ENCODE measurements around the gene GAB2. TPM values are rescaled to one million over a fixed set of nuclear protein-coding genes. Genes with fewer than 3 reads are reported as not detected.

GAB2 gene
- total and polyA plus RNA-seq, 2 of the 4 experiments (the other 2 are of a cell fraction), result 3.3 to 5.9 TPM

DNA sequence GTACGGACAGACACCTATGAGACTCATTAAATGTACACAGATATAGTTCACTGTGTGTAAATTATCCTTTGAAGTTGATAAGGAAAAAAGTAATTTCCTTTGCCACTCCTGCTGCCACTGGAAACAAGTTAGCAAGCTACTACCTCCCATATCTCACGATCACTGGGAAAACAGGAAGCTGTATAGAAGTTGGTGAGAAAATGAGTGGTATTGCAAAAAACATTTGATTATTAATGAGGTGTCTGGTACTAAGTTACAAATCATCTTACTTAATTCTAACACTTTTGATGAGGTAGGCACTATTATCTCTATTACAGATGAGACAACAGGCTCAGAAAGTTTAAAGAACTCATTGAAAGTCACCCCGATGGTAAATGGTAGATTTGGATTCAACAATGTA lies 68.5 kb downstream of the GAB2 start:
- BruUV-seq (replicated peaks), result no TSS peak
- CTCF ChIA-PET, result no interaction called here

More for the DNA sequence above, 68.5 kb downstream of the GAB2 start:
- H3K14ac ChIP-seq (replicated peaks; ENCODE audit: low read depth, low read length), result peak overlapping the region; percentile 66; the same call in 1 of the 2 replicates
- H4K20me1 ChIP-seq (ENCODE audit: insufficient read depth, low read length), result no peaks in the 10 kb centered on the region; the same call in 1 of the 2 replicates
- TF ChIP-seq USF2 (IDR thresholded peaks at IDR 0.05; ENCODE audit: low read depth, low read length) (no peak), MAFK (IDR thresholded peaks at IDR 0.05; ENCODE audit: low read depth, low read length) (peak; percentile 54; the same call in 1 of the 2 replicates), MAZ (IDR thresholded peaks at IDR 0.05; ENCODE audit: borderline replicate concordance, low read depth, low read length) (no peak), CTCF (conservative IDR thresholded peaks at IDR 0.05; ENCODE audit: low read depth, low read length) (no peak)
- no peak overlapping the region for H2BK15ac ChIP-seq (ENCODE audit: low read depth, low read length)
- H3K27me3 ChIP-seq (ENCODE audit: control insufficient read depth, insufficient read depth, low read length), result no peaks in the 10 kb centered on the region
- no peak overlapping the region for H3K4me3 ChIP-seq (ENCODE audit: insufficient read depth, low read depth, low read length)
- H3K36me3 ChIP-seq (ENCODE audit: control insufficient read depth, insufficient read depth, low read length), result no peaks in the 10 kb centered on the region
- H2BK20ac ChIP-seq (ENCODE audit: low read depth, low read length), result no peak overlapping the region
- H3K79me1 ChIP-seq (ENCODE audit: low read depth in 1 of 2, low read length in 2 of 2), result peaks cover 20 to 36% of the 10 kb centered on the region in 2 experiments
- ATAC-seq (ENCODE audit: low read depth), result no peak
- intact Hi-C loops (cut with micrococcal nuclease) (no loop called here), in situ Hi-C loops (cut with MboI; ENCODE audit: low sequenced_read_pairs) (no loop called here), dilution Hi-C loops (cut with HindIII; ENCODE audit: low sequenced_read_pairs, unreplicated experiment) (no loop called here)
- no peak overlapping the region for H4K91ac ChIP-seq (ENCODE audit: insufficient read depth, low read depth, low read length)
- H3K9me3 ChIP-seq (ENCODE audit: control insufficient read depth, insufficient read depth, low read length), result no peaks in the 10 kb centered on the region
- H2AK5ac ChIP-seq (ENCODE audit: low read depth, low read length), result no peak overlapping the region
- POLR2A ChIA-PET (ENCODE audit: unreplicated experiment), result no interaction called here
- H2BK5ac ChIP-seq (ENCODE audit: low read depth, low read length, poor library complexity, severe bottlenecking), result no peak overlapping the region
- H3K56ac ChIP-seq (ENCODE audit: extremely low read depth, insufficient read depth, low read length), result no peak overlapping the region
- no peak overlapping the region; the same call in 1 of the 2 replicates for H3K4ac ChIP-seq (ENCODE audit: low read depth, low read length)
- no peak overlapping the region for H3K9ac ChIP-seq (ENCODE audit: low read depth, low read length)
- H3K23ac ChIP-seq (ENCODE audit: low read depth, low read length), result peak overlapping the region; percentile 48; the same call in 1 of the 2 replicates
- H3K4me1 ChIP-seq (ENCODE audit: control insufficient read depth, insufficient read depth, low read length), result peaks cover 8% of the 10 kb centered on the region
- DNase-seq, result no peak
- H4K8ac ChIP-seq (ENCODE audit: low read depth in 2 of 2, low read length in 2 of 2), result peak overlapping the region; percentile 39 to 56; a peak in 1 of 4 replicates
- no peak overlapping the region for H2AK9ac ChIP-seq (replicated peaks; ENCODE audit: low read depth, low read length, poor library complexity)
- no peak overlapping the region for H4K5ac ChIP-seq (ENCODE audit: low read depth, low read length)
- H3K27ac ChIP-seq (ENCODE audit: insufficient read depth, low read length), result peak overlapping the region; percentile 78; the same call in 1 of the 2 replicates
- no CpG with 5 or more reads among the region's 3 CpGs for WGBS, 2 experiments (ENCODE audit: extremely low coverage in 2 of 2, insufficient read length in 1 of 2)
- no peak overlapping the region for H2AFZ ChIP-seq (replicated peaks; ENCODE audit: low read length, poor library complexity)
- H2BK120ac ChIP-seq (ENCODE audit: low read depth, low read length), result no peak overlapping the region
- H3K9me1 ChIP-seq (ENCODE audit: insufficient read depth, low read length), result no peaks in the 10 kb centered on the region
- H3K4me2 ChIP-seq (ENCODE audit: low read depth, low read length), result peak overlapping the region; percentile 40
- H3K18ac ChIP-seq (ENCODE audit: low read depth, low read length), result 0 out of 2 replicates have a peak overlapping the region, but pooled peaks have one; percentile 55

All from IMR-90 (cell line).